GM18861 (cell line): Measurements from ENCODE around the gene MCEE.
"Not testable (repeated sequence)": the region's sequence is repeated elsewhere in the genome, so short reads cannot be mapped to it uniquely, and the experiment has no call there.

Experiments used
- ATAC-seq: cut with Tn5 transposase; IDR thresholded peaks from one replicate; pipeline ENCODE4 v1.9.1; 2021; ENCODE audit not compliant: unreplicated experiment

The MCEE gene

GRCh38 chr2:71129114-71129901 is 721 bp downstream of the MCEE start:
- ATAC-seq = peak; percentile 7

GRCh38 chr2:71126957-71127356 is 3.1 kb downstream of the MCEE start:
- ATAC-seq = no peak

DNA sequence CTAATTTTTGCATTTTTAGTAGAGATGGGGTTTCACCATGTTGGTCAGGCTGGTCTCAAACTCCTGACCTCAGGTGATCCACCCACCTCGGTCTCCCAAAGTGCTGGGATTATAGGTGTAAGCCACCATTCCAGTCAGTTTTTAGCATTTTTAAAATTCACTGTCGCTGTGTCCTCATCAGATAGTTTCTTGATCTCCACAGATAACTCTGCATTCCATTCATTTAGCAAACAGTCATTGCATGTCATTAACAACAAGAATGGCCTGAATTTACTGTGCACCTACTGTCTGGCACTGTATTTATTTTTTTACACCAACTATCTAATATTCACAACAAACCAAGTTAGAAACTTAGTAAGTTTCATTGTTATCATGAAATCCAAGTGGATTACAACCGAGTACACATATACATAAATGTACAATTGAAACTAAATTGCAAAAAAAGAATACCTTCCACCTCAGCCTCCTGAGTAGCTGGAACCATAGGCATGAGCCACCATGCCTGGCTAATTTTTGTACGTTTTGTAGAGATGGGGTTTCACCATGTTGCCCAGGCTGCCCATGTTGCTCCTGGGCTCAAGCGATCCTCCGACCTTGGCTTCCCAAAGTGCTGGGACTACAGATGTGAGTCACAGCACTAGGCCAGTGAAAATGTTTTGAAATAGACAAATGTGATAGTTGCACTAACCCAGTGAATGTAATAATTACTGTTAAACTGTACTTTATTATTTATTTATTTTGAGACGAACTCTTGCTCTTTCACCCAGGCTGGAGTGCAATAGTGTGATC is 4.3 kb downstream of the MCEE start:
- ATAC-seq = no peak

DNA sequence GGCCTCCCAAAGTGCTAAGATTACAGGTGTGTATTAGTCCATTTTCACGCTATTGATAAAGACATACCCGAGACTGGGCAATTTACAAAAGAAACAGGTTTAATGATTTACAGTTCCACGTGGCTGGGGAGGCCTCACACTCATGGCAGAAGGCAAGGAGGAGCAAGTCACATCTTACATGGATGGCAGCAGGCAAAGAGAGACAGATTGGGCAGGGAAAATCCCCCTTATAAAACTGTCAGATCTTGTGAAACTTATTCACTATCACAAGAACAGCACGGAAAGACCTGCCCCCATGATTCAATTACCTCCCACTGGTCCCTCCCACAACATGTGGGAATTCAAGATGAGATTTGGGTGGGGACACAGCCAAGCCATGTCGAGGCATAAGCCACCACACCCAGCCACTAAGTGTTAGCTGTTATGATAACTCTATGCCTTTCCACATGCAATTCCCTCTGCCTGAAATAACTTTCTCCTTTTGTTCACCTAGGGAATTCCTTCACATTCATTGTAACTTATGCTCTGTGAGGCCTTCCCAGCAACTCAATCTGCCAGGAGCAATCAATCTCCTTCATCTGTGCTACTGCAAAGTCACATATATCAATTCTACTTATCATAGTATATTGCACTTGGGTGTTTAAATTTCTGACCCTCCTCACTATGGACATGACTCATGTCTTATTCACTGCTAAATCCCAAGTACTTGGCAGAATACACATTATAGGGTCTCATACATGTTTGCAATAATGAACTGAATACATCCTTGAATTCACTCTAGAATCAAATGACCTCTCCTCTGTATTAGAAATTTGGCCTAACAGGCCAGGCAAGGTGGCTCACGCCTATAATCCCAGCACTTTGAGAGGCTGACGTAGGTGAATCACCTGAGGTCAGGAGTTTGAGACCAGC is 7.4 kb downstream of the MCEE start:
- ATAC-seq = no peak

DNA sequence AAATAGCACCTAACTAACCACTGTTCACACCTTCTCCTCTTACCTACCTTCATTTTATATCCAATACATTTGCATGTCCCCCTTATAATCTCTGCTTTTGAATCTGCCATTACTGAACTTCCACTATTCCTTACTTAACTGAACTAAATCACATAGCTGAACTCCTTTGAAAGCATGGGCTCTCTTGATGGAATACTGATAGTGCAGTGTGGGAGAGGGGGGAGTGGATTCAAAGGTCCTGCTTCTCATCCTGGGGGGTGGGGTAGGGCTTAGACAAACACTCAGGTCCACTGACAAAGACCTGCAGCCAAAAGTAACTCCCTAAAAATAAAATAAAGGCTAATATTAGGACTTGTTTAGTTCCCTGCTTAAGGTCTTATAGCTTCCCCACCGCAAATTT is 8.6 kb downstream of the MCEE start:
- ATAC-seq = no peak

GRCh38 chr2:71120195-71120594 is 9.8 kb downstream of the MCEE start:
- ATAC-seq = no peak

DNA sequence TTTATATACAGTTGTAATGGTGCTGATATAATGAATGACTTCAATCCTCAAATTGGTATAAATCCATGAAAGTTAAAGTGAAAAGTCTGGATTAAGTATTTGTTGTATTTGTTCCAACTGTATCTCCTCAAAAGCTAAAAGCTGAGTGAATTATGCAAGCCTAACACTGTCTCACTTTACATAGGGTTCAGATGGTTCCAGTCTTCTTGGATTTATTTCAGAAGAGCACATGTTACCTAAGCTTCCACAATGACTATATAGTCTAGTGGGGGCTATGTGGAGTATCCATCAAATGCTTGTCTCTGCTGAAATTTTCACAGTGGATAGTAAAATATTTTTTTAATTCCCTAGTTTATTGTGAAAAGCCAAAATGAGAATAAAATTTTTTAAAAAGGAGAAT is 13.0 kb downstream of the MCEE start:
- no peak for ATAC-seq

- ATAC-seq = no peak
These were observed 16.2 kb downstream of the MCEE start for GRCh38 chr2:71113843-71114242.

DNA sequence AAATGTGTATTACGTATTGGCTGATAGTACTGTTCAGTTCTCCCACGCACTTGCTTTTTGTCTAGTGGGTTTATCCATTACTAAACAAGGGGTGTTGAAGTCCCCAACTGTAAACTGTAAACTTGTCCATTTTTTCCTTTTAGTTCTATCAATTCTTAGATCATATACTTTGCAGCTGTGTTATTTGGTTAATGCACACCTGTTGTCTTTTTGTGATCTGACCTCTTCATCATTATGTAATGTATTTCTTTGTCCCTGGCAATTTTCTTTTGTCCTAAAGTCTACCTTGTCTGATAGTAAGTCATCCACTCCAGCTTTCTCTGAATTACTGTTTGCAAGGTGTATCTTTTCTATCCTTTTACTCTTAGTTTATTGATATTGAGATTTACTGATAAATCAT is 21.9 kb downstream of the MCEE start:
- no peak for ATAC-seq

DNA sequence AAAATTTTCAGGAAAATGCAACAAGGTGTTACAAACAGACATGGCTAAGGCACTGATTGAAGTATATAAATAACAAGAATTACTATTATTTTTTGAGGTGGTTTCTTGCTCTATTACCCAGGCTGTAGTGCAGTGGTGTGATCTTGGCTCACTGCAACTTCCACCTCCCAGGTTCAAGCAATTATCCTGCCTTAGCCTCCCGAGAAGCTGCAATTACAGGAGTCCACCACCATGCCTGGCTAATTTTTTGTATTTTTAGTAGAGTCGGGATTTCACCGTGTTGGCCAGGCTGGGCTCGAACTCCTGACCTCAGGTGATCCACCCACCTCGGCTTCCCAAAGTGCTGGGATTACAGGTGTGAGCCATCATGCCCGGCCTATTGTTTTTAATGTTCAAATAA is 23.6 kb downstream of the MCEE start:
- ATAC-seq = not testable (repeated sequence)

- ATAC-seq = no peak
These were observed 26.2 kb downstream of the MCEE start for GRCh38 chr2:71103809-71104208.

- no peak for ATAC-seq
These were observed 26.9 kb downstream of the MCEE start for GRCh38 chr2:71102981-71103681.

- ATAC-seq = no peak
These were observed 28.4 kb downstream of the MCEE start for GRCh38 chr2:71101656-71102055.

- no peak for ATAC-seq
These were observed 29.6 kb downstream of the MCEE start for GRCh38 chr2:71100195-71100964.

DNA sequence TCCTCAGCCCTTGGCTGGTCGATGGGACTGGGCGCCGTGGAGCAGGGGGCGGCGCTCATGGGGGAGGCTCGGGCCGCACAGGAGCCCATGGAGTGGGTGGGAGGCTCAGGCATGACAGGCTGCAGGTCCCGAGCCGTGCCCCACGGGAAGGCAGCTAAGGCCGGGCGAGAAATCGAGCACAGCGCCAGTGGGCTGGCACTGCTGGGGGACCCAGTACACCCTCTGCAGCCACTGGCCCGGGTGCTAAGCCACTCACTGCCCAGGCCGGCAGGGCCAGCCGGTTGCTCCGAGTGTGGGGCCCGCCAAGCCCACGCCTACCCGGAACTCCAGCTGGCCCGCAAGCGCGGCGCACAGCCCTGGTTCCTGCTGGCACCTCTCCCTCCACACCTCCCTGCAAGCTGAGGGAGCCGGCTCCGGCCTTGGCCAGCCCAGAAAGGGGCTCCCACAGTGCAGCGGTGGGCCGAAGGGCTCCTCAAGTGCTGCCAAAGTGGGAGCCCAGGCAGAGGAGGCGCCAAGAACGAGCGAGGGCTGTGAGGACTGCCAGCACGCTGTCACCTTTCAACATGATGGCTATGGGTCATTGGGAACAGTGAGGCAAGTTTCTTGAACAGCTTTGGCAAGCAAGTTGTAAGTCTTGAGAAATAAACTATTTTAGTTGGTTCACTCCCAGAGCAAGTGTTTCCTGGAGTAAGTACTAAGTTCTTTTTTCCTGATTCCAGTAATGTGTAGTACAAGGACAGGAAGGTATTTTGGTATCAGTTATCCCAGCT is 37.4 kb downstream of the MCEE start:
- ATAC-seq = not testable (repeated sequence)

DNA sequence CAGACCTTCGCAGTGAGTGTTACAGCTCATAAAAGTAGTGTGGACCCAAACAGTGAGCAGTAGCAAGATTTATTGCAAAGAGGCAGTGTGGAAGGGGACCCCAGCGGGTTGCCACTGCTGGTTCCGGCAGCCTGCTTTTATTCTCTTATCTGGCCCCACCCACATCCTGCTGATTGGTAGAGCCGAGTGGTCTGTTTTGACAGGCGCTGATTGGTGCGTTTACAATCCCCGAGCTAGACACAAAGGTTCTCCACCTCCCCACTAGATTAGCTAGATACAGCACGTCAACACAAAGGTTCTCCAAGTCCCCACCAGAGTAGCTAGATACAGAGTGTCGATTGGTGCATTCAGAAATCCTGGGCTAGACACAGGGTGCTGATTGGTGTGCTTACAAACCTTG is 38.2 kb downstream of the MCEE start:
- ATAC-seq = not testable (repeated sequence)

DNA sequence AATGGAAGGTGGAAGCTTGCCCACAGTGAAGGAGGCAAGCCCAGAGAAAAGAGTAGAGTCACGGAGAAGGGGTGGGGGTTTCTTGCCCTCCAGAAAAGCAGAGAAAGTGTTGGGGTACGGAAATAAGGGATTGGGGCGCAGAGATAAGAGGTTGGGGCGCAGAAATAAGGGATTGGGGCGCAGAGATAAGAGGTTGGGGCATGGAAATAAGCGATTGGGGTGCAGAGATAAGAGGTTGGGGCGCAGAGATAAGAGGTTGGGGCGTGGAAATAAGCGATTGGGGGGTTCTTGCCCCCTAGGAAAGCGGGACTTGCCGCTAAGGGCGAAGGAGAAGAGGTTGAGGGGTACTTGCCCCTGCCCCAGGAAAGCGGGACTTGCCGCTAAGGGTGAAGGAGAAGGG is 40.6 kb downstream of the MCEE start:
- ATAC-seq = not testable (repeated sequence)

- not testable (repeated sequence) for ATAC-seq
These were observed 44.6 kb downstream of the MCEE start for GRCh38 chr2:71085325-71086003.
